B cell (primary cell): ENCODE data around the gene KDELR3. TPM values are rescaled to one million over a fixed set of nuclear protein-coding genes. Genes with fewer than 3 reads are reported as not detected.

Source experiments
- ATAC-seq: fragments of 200-7000 bp; cut with Tn5 transposase; one replicate; pipeline ENCODE4 v1.10.0; 2021; ENCODE audit warnings: low read depth, mild to moderate bottlenecking, moderate number of reproducible peaks, moderate library complexity
- CTCF ChIA-PET: fragments of 350-600 bp; sonication (Branson Sonifier 250); formaldehyde crosslinking; loops from one replicate; lab custom pipeline; 2021; ENCODE audit warnings: antibody characterized with exemption, inconsistent platforms; lab: Charles Lee
- POLR2A ChIA-PET: fragments of 350-600 bp; sonication (Branson Sonifier 250); formaldehyde crosslinking; loops from one replicate; lab custom pipeline; 2021; ENCODE audit warnings: antibody characterized with exemption; lab: Charles Lee
- DNase-seq: peaks from one replicate; pipeline ENCODE4 v3.0.0; 2013
- H2AFZ ChIP-seq: 2 replicates; pipeline ENCODE4 v1.6.1; 2012; ENCODE audit warnings: mild to moderate bottlenecking, low read depth, low read length; ENCODE audit not compliant: insufficient read depth, poor library complexity, severe bottlenecking
- H3K27ac ChIP-seq, 2 donors: 1 replicate in 1 of 2; 2 replicates in 1 of 2; pipeline ENCODE4 v1.5.1; 2012 to 2013; ENCODE audit warnings: low read length in 2 of 2, mild to moderate bottlenecking in 2 of 2, moderate library complexity in 1 of 2
- H3K27me3 ChIP-seq, 4 experiments: fragments of 200-600 bp in 1 of 4; sonication (generic) in 1 of 4; replicated peaks in 1 of 4; 1 replicate in 2 of 4; 2 replicates in 2 of 4; pipeline versions ENCODE4 v1.6.1 to v1.7.0; 2013 to 2016; ENCODE audit warnings: low read length in 3 of 4, mild to moderate bottlenecking in 2 of 4, mixed read lengths in 1 of 4, moderate library complexity in 1 of 4; ENCODE audit not compliant: insufficient read depth in 4 of 4, control insufficient read depth in 3 of 4; ENCODE audit errors: control extremely low read depth in 1 of 4
- H3K36me3 ChIP-seq, 2 experiments: replicated peaks in 1 of 2; 1 replicate in 1 of 2; 2 replicates in 1 of 2; pipeline versions ENCODE4 v1.6.1 to v1.7.1; 2013; ENCODE audit warnings: low read length in 1 of 2; ENCODE audit not compliant: insufficient read depth in 2 of 2, control insufficient read depth in 1 of 2; ENCODE audit errors: control extremely low read depth in 1 of 2, extremely low read depth in 1 of 2
- H3K4me1 ChIP-seq, 2 donors: fragments of 200-600 bp in 1 of 2; sonication (generic) in 1 of 2; 1 replicate in 1 of 2; 2 replicates in 1 of 2; pipeline versions ENCODE4 v1.5.1 to v1.6.1; 2013 to 2017; ENCODE audit warnings: low read length in 2 of 2; ENCODE audit not compliant: control insufficient read depth in 2 of 2, insufficient read depth in 2 of 2
- H3K4me2 ChIP-seq: replicated peaks from 2 replicates; pipeline ENCODE3; 2012; ENCODE audit warnings: mild to moderate bottlenecking, low read depth, low read length; ENCODE audit not compliant: poor library complexity, severe bottlenecking
- H3K4me3 ChIP-seq, 5 experiments: fragments of 200-600 bp in 1 of 5; sonication (generic) in 1 of 5; 1 replicate in 3 of 5; 2 replicates in 2 of 5; pipeline versions ENCODE4 v1.5.1 to v1.7.0; 2011 to 2016; ENCODE audit warnings: low read length in 4 of 5, mild to moderate bottlenecking in 4 of 5, low read depth in 2 of 5, control low read depth in 1 of 5, moderate library complexity in 1 of 5; ENCODE audit not compliant: insufficient read depth in 1 of 5; ENCODE audit errors: control extremely low read depth in 1 of 5, extremely low read depth in 1 of 5
- H3K79me2 ChIP-seq: fragments of 200-600 bp; sonication (generic); one replicate; pipeline ENCODE4 v1.6.0; 2016; ENCODE audit warnings: low read length; ENCODE audit not compliant: control insufficient read depth, insufficient read depth
- H3K9ac ChIP-seq: fragments of 200-600 bp; sonication (generic); 2 replicates; pipeline ENCODE4 v1.6.1; 2017; ENCODE audit warnings: mild to moderate bottlenecking, low read length, moderate library complexity
- H3K9me3 ChIP-seq, 3 donors: one replicate each; pipeline versions ENCODE4 v1.6.1 to v1.7.1; 2013; ENCODE audit warnings: low read length in 2 of 3; ENCODE audit not compliant: control insufficient read depth in 2 of 3, insufficient read depth in 1 of 3; ENCODE audit errors: control extremely low read depth in 1 of 3
- H4K20me1 ChIP-seq: 2 replicates; pipeline ENCODE4 v1.6.0; 2012; ENCODE audit warnings: mild to moderate bottlenecking, low read length; ENCODE audit not compliant: insufficient read depth, control insufficient read depth, poor library complexity, severe bottlenecking
- H3K27ac Mint-ChIP-seq: one replicate; pipeline ENCODE4 v1.8.0; 2021; ENCODE audit warnings: mixed read lengths
- H3K27me3 Mint-ChIP-seq: one replicate; pipeline ENCODE4 v1.8.0; 2021; ENCODE audit warnings: mixed read lengths
- H3K4me1 Mint-ChIP-seq: one replicate; pipeline ENCODE4 v1.8.0; 2021; ENCODE audit warnings: mixed read lengths
- H3K4me3 Mint-ChIP-seq: one replicate; pipeline ENCODE4 v1.8.0; 2021; ENCODE audit warnings: mixed read lengths
- H3K9me3 Mint-ChIP-seq: one replicate; pipeline ENCODE4 v1.8.0; 2022; ENCODE audit warnings: mixed read lengths; ENCODE audit not compliant: insufficient read depth
- EZH2 ChIP-seq: IDR thresholded peaks from 2 replicates; pipeline ENCODE4 v1.6.1; 2012; ENCODE audit warnings: borderline replicate concordance, low read depth, mild to moderate bottlenecking, moderate library complexity, low read length; ENCODE audit not compliant: insufficient read depth, poor library complexity, severe bottlenecking
- whole genome bisulfite sequencing: methylation state at CpG from one replicate; pipeline ENCODE4 v1.1.5; 2013; ENCODE audit warnings: missing lambda C conversion rate; ENCODE audit not compliant: insufficient coverage; 5-methylcytosine and 5-hydroxymethylcytosine counted together
- intact Hi-C: fragments of 100-400 bp; cut with micrococcal nuclease; formaldehyde crosslinking; loops from one replicate; pipeline ENCODE4 v1.10.0; 2022
- polyA plus RNA-seq: library from polyadenylated mRNA; depleted of rRNA; stranded (reverse); fragments of >200 nt; gene quantifications from 2 replicates; pipeline ENCODE4 v1.2.3, GENCODE V29; 2012
- total RNA-seq, 2 donors: library from RNA; stranded (reverse); fragments of 120-200 nt in 1 of 2; gene quantifications; 1 replicate in 1 of 2; 2 replicates in 1 of 2; pipeline versions ENCODE4 v1.2.3 to v1.2.4, GENCODE V29; 2013 to 2022
- TF ChIP-seq, protein P1 (sequence below): fragments of 200-600 bp; IDR thresholded peaks from one replicate; pipeline ENCODE4 v1.8.0; 2022; ENCODE audit warnings: antibody characterized with exemption, mild to moderate bottlenecking

Gene KDELR3
- total and polyA plus RNA-seq, 2 donors (not counting 1 experiment from before 2014, with no cell fraction given): not detected

DNA sequence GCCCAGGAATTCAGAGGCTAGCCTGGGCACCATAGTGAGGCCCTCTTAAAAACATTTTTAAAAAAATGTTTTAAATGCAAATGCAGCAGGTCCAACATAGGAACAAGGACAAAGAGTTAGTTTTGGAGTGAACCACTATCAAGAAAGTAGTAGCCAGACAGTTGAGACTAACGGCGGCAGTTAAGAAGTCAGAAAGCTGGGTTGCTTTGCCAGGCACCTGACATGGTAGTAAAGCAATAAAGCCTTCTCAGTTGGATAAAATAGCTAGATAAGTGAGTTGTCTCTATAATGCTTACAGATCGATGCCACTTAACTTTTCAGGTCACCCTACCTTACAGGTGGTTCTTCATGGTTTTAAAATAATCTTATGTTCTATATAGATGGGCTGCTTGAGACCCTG lies 55.1 kb downstream of the KDELR3 start:
- no peaks in the 10 kb centered on the region for H3K36me3 ChIP-seq
- DNase-seq: no peak
- no peaks in the 10 kb centered on the region for H3K9me3 ChIP-seq
- TF ChIP-seq, protein P1, sequence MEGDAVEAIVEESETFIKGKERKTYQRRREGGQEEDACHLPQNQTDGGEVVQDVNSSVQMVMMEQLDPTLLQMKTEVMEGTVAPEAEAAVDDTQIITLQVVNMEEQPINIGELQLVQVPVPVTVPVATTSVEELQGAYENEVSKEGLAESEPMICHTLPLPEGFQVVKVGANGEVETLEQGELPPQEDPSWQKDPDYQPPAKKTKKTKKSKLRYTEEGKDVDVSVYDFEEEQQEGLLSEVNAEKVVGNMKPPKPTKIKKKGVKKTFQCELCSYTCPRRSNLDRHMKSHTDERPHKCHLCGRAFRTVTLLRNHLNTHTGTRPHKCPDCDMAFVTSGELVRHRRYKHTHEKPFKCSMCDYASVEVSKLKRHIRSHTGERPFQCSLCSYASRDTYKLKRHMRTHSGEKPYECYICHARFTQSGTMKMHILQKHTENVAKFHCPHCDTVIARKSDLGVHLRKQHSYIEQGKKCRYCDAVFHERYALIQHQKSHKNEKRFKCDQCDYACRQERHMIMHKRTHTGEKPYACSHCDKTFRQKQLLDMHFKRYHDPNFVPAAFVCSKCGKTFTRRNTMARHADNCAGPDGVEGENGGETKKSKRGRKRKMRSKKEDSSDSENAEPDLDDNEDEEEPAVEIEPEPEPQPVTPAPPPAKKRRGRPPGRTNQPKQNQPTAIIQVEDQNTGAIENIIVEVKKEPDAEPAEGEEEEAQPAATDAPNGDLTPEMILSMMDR: no peak
- no peak for TF ChIP-seq EZH2
- no peaks in the 10 kb centered on the region for H4K20me1 ChIP-seq
- H3K4me1 ChIP-seq: peaks cover 0 to 4% of the 10 kb centered on the region in 2 donors
- H3K4me2 ChIP-seq: no peak overlapping the region
- ChIA-PET CTCF (no interaction called here), POLR2A (interaction anchor here (0.7 kb wide), 1 partner anchor 16 kb away, joined by 3 read pairs; no protein-coding TSS in a partner anchor)
- no peaks in the 10 kb centered on the region for H3K27me3 ChIP-seq
- Mint-ChIP-seq H3K4me1 (peaks cover 3% of the 10 kb centered on the region), H3K4me3 (no peak overlapping the region), H3K9me3 (no peaks in the 10 kb centered on the region), H3K27me3 (peaks cover 4% of the 10 kb centered on the region), H3K27ac (no peak overlapping the region)
- H3K4me3 ChIP-seq: no peak overlapping the region
- WGBS: no CpG with 5 or more reads among the region's 3 CpGs
- ATAC-seq: no peak
- no peak overlapping the region for H3K27ac ChIP-seq
- intact Hi-C loops: no loop called here
- H3K79me2 ChIP-seq: no peaks in the 10 kb centered on the region
- H2AFZ ChIP-seq: no peak overlapping the region
- H3K9ac ChIP-seq: no peak overlapping the region

GRCh38 chr22:38523479-38523878 lies 55.6 kb downstream of the KDELR3 start:
- WGBS: 100% methylated on average over 4 of the region's 5 CpGs

More at GRCh38 chr22:38523479-38523878, 55.6 kb downstream of the KDELR3 start:
- Histone ChIP-seq H4K20me1 (no peaks in the 10 kb centered on the region), H3K9ac (no peak overlapping the region), H3K4me2 (no peak overlapping the region), H3K79me2 (no peaks in the 10 kb centered on the region), H3K4me1 (peaks cover 0 to 4% of the 10 kb centered on the region in 2 donors), H2AFZ (no peak overlapping the region), H3K9me3 (no peaks in the 10 kb centered on the region), H3K27ac (no peak overlapping the region), H3K27me3 (no peaks in the 10 kb centered on the region), H3K36me3 (no peaks in the 10 kb centered on the region), H3K4me3 (no peak overlapping the region)
- POLR2A ChIA-PET: interaction anchor here (0.7 kb wide), 1 partner anchor 16 kb away, joined by 3 read pairs; no protein-coding TSS in a partner anchor
- ATAC-seq: no peak
- no peak for TF ChIP-seq EZH2
- TF ChIP-seq, protein P1: no peak
- peaks cover 4% of the 10 kb centered on the region for H3K27me3 Mint-ChIP-seq
- H3K9me3 Mint-ChIP-seq: no peaks in the 10 kb centered on the region
- intact Hi-C loops: no loop called here
- peaks cover 3% of the 10 kb centered on the region for H3K4me1 Mint-ChIP-seq
- H3K27ac Mint-ChIP-seq: no peak overlapping the region
- no peak for DNase-seq
- CTCF ChIA-PET: interaction anchor here (0.6 kb wide), 1 partner anchor 486 kb away, joined by 3 read pairs; no protein-coding TSS in a partner anchor
- H3K4me3 Mint-ChIP-seq: no peak overlapping the region
